Testis (tissue), 3 donors: ENCODE results near the gene CLIP4. TPM values are rescaled to one million over a fixed set of nuclear protein-coding genes. Genes with fewer than 3 reads are reported as not detected.

Experiments
- DNase-seq: peaks from one replicate; pipeline ENCODE4 v3.0.0-alpha.2; 2019
- H3K27ac ChIP-seq, 2 donors: fragments of 200-600 bp; sonication (generic); one replicate each; pipeline ENCODE4 v1.5.1; 2019
- H3K27me3 ChIP-seq: fragments of 200-600 bp; sonication (generic); one replicate; pipeline ENCODE4 v1.5.1; 2019
- H3K36me3 ChIP-seq: fragments of 200-600 bp; sonication (generic); one replicate; pipeline ENCODE4 v1.5.1; 2017; ENCODE audit warnings: low read depth; ENCODE audit errors: missing control alignments
- H3K4me1 ChIP-seq: fragments of 200-600 bp; sonication (generic); one replicate; pipeline ENCODE4 v1.5.1; 2019
- H3K4me3 ChIP-seq, 2 donors: fragments of 200-600 bp; sonication (generic); one replicate each; pipeline ENCODE4 v1.5.1; 2017 to 2019
- H3K9me3 ChIP-seq: fragments of 200-600 bp; sonication (generic); one replicate; pipeline ENCODE4 v1.5.1; 2017
- CTCF ChIP-seq, 3 experiments: fragments of 450-650 bp in 2 of 3; fragments of 200-600 bp in 1 of 3; sonication (generic) in 1 of 3; IDR thresholded peaks; one replicate each; pipeline ENCODE4 v1.5.1; 2016 to 2019; ENCODE audit warnings: antibody characterized with exemption in 3 of 3, mild to moderate bottlenecking in 2 of 3, moderate library complexity in 1 of 3
- POLR2A ChIP-seq: fragments of 450-650 bp; IDR thresholded peaks from one replicate; pipeline ENCODE4 v1.6.1; 2017; ENCODE audit warnings: antibody characterized with exemption, mild to moderate bottlenecking, moderate library complexity
- WGBS, 2 donors: methylation state at CpG; one replicate each; pipeline ENCODE4 v1.1.5; 2018; 5-methylcytosine and 5-hydroxymethylcytosine counted together
- intact Hi-C: fragments of 100-400 bp; cut with DNase I; formaldehyde crosslinking; loops from one replicate; pipeline ENCODE4 v1.15.1; 2023; ENCODE audit warnings: low total_unique reads
- polyA plus RNA-seq: library from polyadenylated mRNA; stranded (reverse); fragments of 350-450 nt; fragmentation: Illumina TruSeq; extraction: RNeasy Lipid Tissue Mini Kit (QIAGEN cat#74804); gene quantifications from one replicate; pipeline ENCODE4 v1.2.3, GENCODE V29; 2014; ENCODE audit warnings: low read depth, low replicate concordance; ENCODE audit not compliant: insufficient read depth
- total RNA-seq, 2 donors: library from RNA; depleted of rRNA; stranded (reverse); fragments of >200 nt; gene quantifications; one replicate each; pipeline ENCODE4 v1.2.3, GENCODE V29; 2016

Gene CLIP4
- total and polyA plus RNA-seq, 3 donors from 2014 or later = 38.2 to 54.3 (median 43.1) TPM

- no peaks in the 10 kb centered on the region for H3K9me3 ChIP-seq
- no peak overlapping the region for H3K27ac ChIP-seq
- 87 to 88% methylated on average over 12 to 19 of the region's 20 CpGs for WGBS, 2 donors
- no peak overlapping the region for H3K4me3 ChIP-seq
- no peak for TF ChIP-seq CTCF (IDR thresholded peaks at IDR 0.05)
- TF ChIP-seq POLR2A = no peak
- peaks cover 2% of the 10 kb centered on the region for H3K4me1 ChIP-seq
- intact Hi-C loops = no loop called here
- DNase-seq = no peak
- no peaks in the 10 kb centered on the region for H3K27me3 ChIP-seq
- no peaks in the 10 kb centered on the region for H3K36me3 ChIP-seq
Measured at GRCh38 chr2:29215739-29216608, 100.8 kb downstream of the CLIP4 start.

DNA sequence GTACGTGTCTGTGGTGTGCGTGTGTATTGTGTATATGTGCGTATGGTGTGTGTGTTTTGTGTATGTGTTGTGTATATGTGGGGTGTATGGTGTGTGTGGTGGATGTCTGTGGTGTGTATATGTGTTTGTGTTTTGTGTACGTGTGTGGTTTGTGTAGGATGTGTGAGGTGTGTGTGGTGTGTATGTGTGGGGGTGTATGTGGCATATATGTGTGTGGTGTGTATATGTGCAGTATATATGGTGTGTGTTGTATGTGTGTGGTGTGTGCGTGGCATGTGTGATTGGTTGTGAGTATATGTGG is 101.3 kb downstream of the CLIP4 start:
- Histone ChIP-seq H3K27ac (no peak overlapping the region), H3K27me3 (no peaks in the 10 kb centered on the region), H3K4me3 (no peak overlapping the region), H3K4me1 (peaks cover 2% of the 10 kb centered on the region), H3K9me3 (no peaks in the 10 kb centered on the region), H3K36me3 (no peaks in the 10 kb centered on the region)
- WGBS, 2 donors = 88 to 91% methylated on average over 5 of the region's 5 CpGs
- intact Hi-C loops = no loop called here
- no peak for DNase-seq
- TF ChIP-seq CTCF (IDR thresholded peaks at IDR 0.05) (no peak), POLR2A (no peak)

- Histone ChIP-seq H3K9me3 (no peaks in the 10 kb centered on the region), H3K4me1 (peaks cover 2% of the 10 kb centered on the region), H3K4me3 (no peak overlapping the region), H3K36me3 (no peaks in the 10 kb centered on the region), H3K27ac (no peak overlapping the region), H3K27me3 (no peaks in the 10 kb centered on the region)
- DNase-seq = no peak
- TF ChIP-seq CTCF (IDR thresholded peaks at IDR 0.05) (no peak), POLR2A (no peak)
- WGBS, 2 donors = 89 to 93% methylated on average over 6 of the region's 6 CpGs
- intact Hi-C loops = no loop called here
Measured at GRCh38 chr2:29218071-29218470, 102.9 kb downstream of the CLIP4 start.

DNA sequence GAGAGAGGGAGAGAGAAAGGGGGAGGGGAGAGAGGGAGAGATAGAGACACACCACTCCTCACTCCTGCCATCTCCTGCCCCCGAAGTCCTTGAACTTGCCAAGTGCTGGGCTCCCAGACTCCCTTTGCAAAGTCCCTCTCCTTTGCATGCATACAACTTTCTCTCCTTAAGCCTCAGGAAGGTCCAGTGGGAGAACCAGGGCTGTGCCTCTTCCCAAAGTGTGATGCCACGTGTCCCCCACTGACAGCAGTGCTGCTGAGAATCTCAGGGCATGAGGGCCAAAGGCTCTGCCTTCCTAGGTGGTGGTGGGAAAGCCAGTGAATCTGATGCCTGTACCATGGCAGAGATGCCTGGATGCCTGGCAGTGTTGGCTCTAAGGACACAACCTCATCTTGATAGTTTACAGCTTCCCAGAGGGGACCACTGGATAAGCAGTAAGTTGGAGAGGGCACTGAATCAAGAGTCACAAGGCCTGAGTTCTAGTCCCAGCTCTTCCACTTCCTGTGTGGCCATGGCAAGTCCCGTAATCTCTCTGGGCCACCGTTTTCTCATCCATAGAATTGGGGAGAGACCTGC is 103.4 kb downstream of the CLIP4 start:
- TF ChIP-seq POLR2A (no peak), CTCF (IDR thresholded peaks at IDR 0.05) (no peak)
- Histone ChIP-seq H3K4me1 (peaks cover 2% of the 10 kb centered on the region), H3K9me3 (no peaks in the 10 kb centered on the region), H3K4me3 (no peak overlapping the region), H3K27me3 (no peaks in the 10 kb centered on the region), H3K36me3 (no peaks in the 10 kb centered on the region), H3K27ac (no peak overlapping the region)
- intact Hi-C loops = no loop called here
- DNase-seq = no peak
- WGBS, 2 donors = 70 to 95% methylated on average over 4 of the region's 4 CpGs
